H1 (cell line): Measurements from ENCODE around the gene CHMP4B. TPM values are rescaled to one million over a fixed set of nuclear protein-coding genes. Genes with fewer than 3 reads are reported as not detected.

Experiments
- CTCF ChIA-PET: fragments of 300-600 bp; sonication (Branson Sonifier 250); formaldehyde crosslinking; loops from one replicate; lab custom pipeline; 2021; ENCODE audit not compliant: partially characterized antibody; lab: Charles Lee
- POLR2A ChIA-PET: fragments of 300-600 bp; sonication (Branson Sonifier 250); formaldehyde crosslinking; loops from one replicate; lab custom pipeline; 2021; ENCODE audit warnings: inconsistent platforms; ENCODE audit not compliant: partially characterized antibody; lab: Charles Lee
- DNase-seq, 2 experiments: peaks; one replicate each; pipeline versions ENCODE4 v3.0.0 to v3.0.0-alpha.2; 2010 to 2022; ENCODE audit warnings: low spot score in 2 of 2, low read depth in 1 of 2, mixed read lengths in 1 of 2
- FAIRE-seq: peaks from 2 replicates; lab custom pipeline; 2011; peaks lifted over from hg19 to GRCh38; lab: Jason Lieb, UNC
- H2AFZ ChIP-seq: 2 replicates; pipeline ENCODE4 v1.8.1; 2012; ENCODE audit warnings: low read length, inconsistent platforms
- H2AK5ac ChIP-seq: 2 replicates; pipeline ENCODE4 v1.6.1; 2013; ENCODE audit warnings: low read depth, low read length
- H2BK120ac ChIP-seq: replicated peaks from 2 replicates; pipeline ENCODE3; 2013; ENCODE audit warnings: low read depth, low read length, inconsistent platforms
- H2BK12ac ChIP-seq: 2 replicates; pipeline ENCODE4 v1.6.1; 2013; ENCODE audit warnings: low read depth, low read length
- H2BK15ac ChIP-seq: 2 replicates; pipeline ENCODE4 v1.6.1; 2013; ENCODE audit warnings: low read length
- H2BK20ac ChIP-seq: 2 replicates; pipeline ENCODE4 v1.6.1; 2013; ENCODE audit warnings: low read length
- H2BK5ac ChIP-seq: 2 replicates; pipeline ENCODE4 v1.6.1; 2013; ENCODE audit warnings: low read depth, low read length
- H3K14ac ChIP-seq: 2 replicates; pipeline ENCODE4 v1.6.1; 2013; ENCODE audit warnings: inconsistent platforms; ENCODE audit not compliant: insufficient read length
- H3K18ac ChIP-seq: 2 replicates; pipeline ENCODE4 v1.6.1; 2013; ENCODE audit warnings: low read length; ENCODE audit errors: extremely low read depth
- H3K23ac ChIP-seq: 2 replicates; pipeline ENCODE4 v1.6.1; 2013; ENCODE audit warnings: inconsistent platforms; ENCODE audit not compliant: insufficient read length
- H3K23me2 ChIP-seq: 2 replicates; pipeline ENCODE4 v1.6.1; 2013; ENCODE audit warnings: low read depth, low read length
- H3K27ac ChIP-seq: 2 replicates; pipeline ENCODE4 v1.6.1; 2011; ENCODE audit warnings: low read depth, low read length, inconsistent platforms
- H3K27me3 ChIP-seq, 4 experiments: replicated peaks in 1 of 4; 1 replicate in 1 of 4; 2 replicates in 3 of 4; pipeline versions ENCODE4 v1.6.1 to v1.8.1; 2011 to 2013; ENCODE audit warnings: low read length in 3 of 4, mild to moderate bottlenecking in 3 of 4, inconsistent platforms in 2 of 4, mixed read lengths in 2 of 4, moderate library complexity in 1 of 4; ENCODE audit not compliant: control insufficient read depth in 3 of 4, insufficient read depth in 3 of 4; ENCODE audit errors: extremely low read depth in 1 of 4
- H3K36me3 ChIP-seq, 4 experiments: 2 replicates each; pipeline versions ENCODE4 v1.6.1 to v1.8.1; 2011 to 2013; ENCODE audit warnings: mild to moderate bottlenecking in 4 of 4, low read length in 3 of 4, moderate library complexity in 2 of 4, control low read depth in 1 of 4, inconsistent platforms in 1 of 4; ENCODE audit not compliant: insufficient read depth in 4 of 4, control insufficient read depth in 2 of 4
- H3K4ac ChIP-seq: replicated peaks from 2 replicates; pipeline ENCODE3; 2013; ENCODE audit warnings: low read length, low read depth, mixed read lengths, inconsistent platforms; ENCODE audit not compliant: insufficient read length
- H3K4me1 ChIP-seq, 4 experiments: replicated peaks in 1 of 4; 1 replicate in 1 of 4; 2 replicates in 3 of 4; pipeline versions ENCODE4 v1.6.1 to v1.8.1; 2011 to 2013; ENCODE audit warnings: low read length in 3 of 4, inconsistent platforms in 2 of 4, mixed read lengths in 1 of 4; ENCODE audit not compliant: insufficient read depth in 4 of 4, control insufficient read depth in 3 of 4
- H3K4me2 ChIP-seq, 2 experiments: 2 replicates each; pipeline versions ENCODE4 v1.6.1 to v1.8.1; 2011 to 2013; ENCODE audit warnings: low read depth in 2 of 2, low read length in 2 of 2, control low read depth in 1 of 2, inconsistent platforms in 1 of 2, mild to moderate bottlenecking in 1 of 2; ENCODE audit not compliant: insufficient read depth in 1 of 2
- H3K4me3 ChIP-seq, 4 experiments: fragments of 200-600, 300-600 bp in 1 of 4; sonication (generic), shearing (Covaris generic), sonication (Bioruptor Twin) in 1 of 4; 2 replicates each; pipeline versions ENCODE4 v1.5.1 to v1.8.1; 2011 to 2016; ENCODE audit warnings: low read length in 4 of 4, low read depth in 3 of 4, control low read depth in 2 of 4, inconsistent platforms in 2 of 4, mild to moderate bottlenecking in 2 of 4, mixed read lengths in 1 of 4, moderate library complexity in 1 of 4; ENCODE audit not compliant: insufficient read depth in 2 of 4; ENCODE audit errors: extremely low read depth in 1 of 4
- H3K56ac ChIP-seq: replicated peaks from 2 replicates; pipeline ENCODE3; 2013; ENCODE audit warnings: low read depth, mild to moderate bottlenecking, mixed read lengths, low read length, inconsistent platforms; ENCODE audit not compliant: insufficient read length
- H3K79me1 ChIP-seq: 2 replicates; pipeline ENCODE4 v1.6.1; 2013; ENCODE audit warnings: low read depth, low read length, control low read depth
- H3K79me2 ChIP-seq, 2 experiments: 2 replicates each; pipeline versions ENCODE4 v1.6.1 to v1.8.1; 2012 to 2013; ENCODE audit warnings: low read length in 2 of 2, mild to moderate bottlenecking in 2 of 2, inconsistent platforms in 1 of 2; ENCODE audit not compliant: insufficient read depth in 2 of 2, control insufficient read depth in 1 of 2
- H3K9ac ChIP-seq, 4 experiments: replicated peaks in 1 of 4; 1 replicate in 1 of 4; 2 replicates in 3 of 4; pipeline versions ENCODE4 v1.6.1 to v1.8.1; 2011 to 2013; ENCODE audit warnings: low read depth in 3 of 4, low read length in 3 of 4, control low read depth in 2 of 4, mild to moderate bottlenecking in 2 of 4, moderate library complexity in 2 of 4, inconsistent platforms in 1 of 4; ENCODE audit errors: extremely low read depth in 1 of 4
- H3K9me3 ChIP-seq, 2 experiments: 2 replicates each; pipeline versions ENCODE4 v1.6.1 to v1.8.1; 2012 to 2013; ENCODE audit warnings: mild to moderate bottlenecking in 2 of 2, moderate library complexity in 2 of 2, control low read depth in 1 of 2, inconsistent platforms in 1 of 2, low read depth in 1 of 2, low read length in 1 of 2, mixed read lengths in 1 of 2; ENCODE audit not compliant: insufficient read depth in 2 of 2
- H4K20me1 ChIP-seq, 2 experiments: replicated peaks in 1 of 2; 2 replicates each; pipeline versions ENCODE3 to v1.8.1; 2011 to 2013; ENCODE audit warnings: inconsistent platforms in 2 of 2, low read length in 2 of 2, mild to moderate bottlenecking in 1 of 2; ENCODE audit not compliant: insufficient read depth in 2 of 2, control insufficient read depth in 1 of 2
- H4K5ac ChIP-seq: 2 replicates; pipeline ENCODE4 v1.6.1; 2013; ENCODE audit warnings: low read length, low read depth, mixed read lengths, inconsistent platforms; ENCODE audit not compliant: insufficient read length
- H4K8ac ChIP-seq: 2 replicates; pipeline ENCODE4 v1.8.0; 2013; ENCODE audit warnings: mild to moderate bottlenecking, moderate library complexity, low read length, inconsistent platforms; ENCODE audit not compliant: insufficient read depth; ENCODE audit errors: extremely low read depth
- H4K91ac ChIP-seq: replicated peaks from 2 replicates; pipeline ENCODE3; 2013; ENCODE audit warnings: low read length, mixed read lengths, inconsistent platforms; ENCODE audit not compliant: insufficient read length
- BACH1 ChIP-seq: IDR thresholded peaks from 2 replicates; pipeline ENCODE4 v1.6.1; 2012; ENCODE audit warnings: low read length, improper control_type of control experiment
- CEBPB ChIP-seq: IDR thresholded peaks from 2 replicates; pipeline ENCODE4 v1.6.1; 2012; ENCODE audit warnings: low read depth, low read length
- E2F6 ChIP-seq: IDR thresholded peaks from 2 replicates; pipeline ENCODE4 v1.6.1; 2012; ENCODE audit warnings: inconsistent platforms
- GABPA ChIP-seq: IDR thresholded peaks from 2 replicates; pipeline ENCODE4 v1.6.1; 2011; ENCODE audit warnings: mild to moderate bottlenecking, low read length, moderate library complexity, borderline replicate concordance; ENCODE audit not compliant: insufficient read depth
- JUND ChIP-seq: IDR thresholded peaks from 2 replicates; pipeline ENCODE4 v1.6.1; 2011; ENCODE audit warnings: mild to moderate bottlenecking, improper control_type of control experiment, low read length
- MAX ChIP-seq: IDR thresholded peaks from 2 replicates; pipeline ENCODE4 v1.6.1; 2012; ENCODE audit warnings: inconsistent platforms
- SIN3A ChIP-seq, 2 experiments: IDR thresholded peaks in 1 of 2; conservative IDR thresholded peaks in 1 of 2; 2 replicates each; pipeline ENCODE4 v1.6.1; 2011 to 2012; ENCODE audit warnings: low read length in 2 of 2, improper control_type of control experiment in 1 of 2, low read depth in 1 of 2, mild to moderate bottlenecking in 1 of 2
- SIRT6 ChIP-seq: IDR thresholded peaks from one replicate; pipeline ENCODE4 v1.7.1; 2012; ENCODE audit warnings: low read length, inconsistent platforms
- SRF ChIP-seq: IDR thresholded peaks from 2 replicates; pipeline ENCODE4 v1.6.1; 2011; ENCODE audit warnings: mild to moderate bottlenecking, low read depth, low read length, moderate library complexity
- TAF7 ChIP-seq: optimal IDR thresholded peaks from 2 replicates; pipeline ENCODE3; 2011; ENCODE audit warnings: low read depth, mild to moderate bottlenecking, inconsistent platforms, low read length, moderate library complexity, borderline replicate concordance
- WGBS, 2 experiments: shearing (Covaris generic) in 1 of 2; methylation state at CpG; one replicate each; pipeline versions ENCODE4 v1.1.6 to v1.1.7; 2013 to 2015; ENCODE audit warnings: low lambda C conversion rate in 2 of 2, mixed read lengths in 2 of 2, inconsistent platforms in 1 of 2, low coverage in 1 of 2, missing lambda C conversion rate in 1 of 2; ENCODE audit not compliant: insufficient replicate concordance in 2 of 2, insufficient coverage in 1 of 2, insufficient read length in 1 of 2; ENCODE audit errors: extremely low coverage in 1 of 2, missing lambda C conversion rate in 1 of 2; 5-methylcytosine and 5-hydroxymethylcytosine counted together
- polyA plus RNA-seq, 7 experiments: library from polyadenylated mRNA; depleted of rRNA in 3 of 7; stranded (reverse) in 5 of 7; unstranded in 2 of 7; fragments of >200 nt in 5 of 7; fragments of 200-250 nt in 2 of 7; gene quantifications; 1 replicate in 5 of 7; 2 replicates in 1 of 7; 4 replicates in 1 of 7; pipeline versions ENCODE4 v1.2.1 to v1.2.3, GENCODE V29; 2011 to 2013; ENCODE audit warnings: missing spikeins in 2 of 7, mixed read lengths in 2 of 7
- total RNA-seq: library from RNA; stranded (reverse); fragmentation: NEBNext Ultra II Directional; extraction: Animal tissue kit (Norgen Biotek cat#: 25700); gene quantifications from 2 replicates; pipeline ENCODE4 v1.2.1, GENCODE V29; 2021

Gene CHMP4B
- total and polyA plus RNA-seq, 2 of the 8 experiments (the other 6 are each of a cell fraction or from before 2014, with no cell fraction given), result 38.6 to 66.3 TPM

- Histone ChIP-seq H3K9ac (no peak overlapping the region), H3K79me2 (no peaks in the 10 kb centered on the region), H3K4me2 (no peak overlapping the region)
Observed at GRCh38 chr20:33803921-33804337, 7.2 kb upstream of the CHMP4B start.

More at GRCh38 chr20:33803921-33804337, 7.2 kb upstream of the CHMP4B start:
- no peak overlapping the region for H3K27ac ChIP-seq
- no peaks in the 10 kb centered on the region for H3K9me3 ChIP-seq
- POLR2A ChIA-PET, result no interaction called here
- no peak overlapping the region for H2BK20ac ChIP-seq
- H3K14ac ChIP-seq, result no peak overlapping the region
- H3K36me3 ChIP-seq, result no peaks in the 10 kb centered on the region
- no peaks in the 10 kb centered on the region for H3K23me2 ChIP-seq
- peaks cover 0 to 3% (median 0%) of the 10 kb centered on the region in 4 experiments; a peak in 1 of 7 replicates for H3K27me3 ChIP-seq
- H3K18ac ChIP-seq, result no peak overlapping the region
- no peak overlapping the region for H3K56ac ChIP-seq
- no peak overlapping the region for H2AFZ ChIP-seq
- no peak overlapping the region for H4K5ac ChIP-seq
- no peak for FAIRE-seq
- no peaks in the 10 kb centered on the region for H4K20me1 ChIP-seq
- H2BK12ac ChIP-seq, result no peak overlapping the region
- no peaks in the 10 kb centered on the region for H3K4me1 ChIP-seq
- H3K4ac ChIP-seq, result no peak overlapping the region
- H2BK15ac ChIP-seq, result no peak overlapping the region
- CTCF ChIA-PET, result interaction anchor here (1.6 to 4.2 kb wide), 2 partner anchors 12 to 59 kb away, joined by 7 to 25 read pairs; no protein-coding TSS in a partner anchor
- no peak overlapping the region for H2BK5ac ChIP-seq
- H3K4me3 ChIP-seq, result no peak overlapping the region
- H3K23ac ChIP-seq, result no peak overlapping the region
- H3K79me1 ChIP-seq, result no peaks in the 10 kb centered on the region
- TF ChIP-seq SRF, result no peak
- TF ChIP-seq BACH1, result no peak
- no peak for TF ChIP-seq SIN3A (conservative IDR thresholded peaks at IDR 0.05 in 1 of 2, IDR thresholded peaks at IDR 0.05 in 1 of 2; ENCODE audit: low read depth in 1 of 2, low read length in 2 of 2)
- TF ChIP-seq TAF7, result no peak
- TF ChIP-seq CEBPB, result no peak
- TF ChIP-seq GABPA, result no peak
- TF ChIP-seq JUND, result no peak
- TF ChIP-seq MAX, result no peak
- no peak for TF ChIP-seq SIRT6
- no peak for TF ChIP-seq E2F6
- H4K91ac ChIP-seq, result no peak overlapping the region
- no peak overlapping the region for H2BK120ac ChIP-seq
- no peak for DNase-seq
- H2AK5ac ChIP-seq, result no peak overlapping the region
- 75% methylated on average over 2 of the region's 2 CpGs; no CpG with 5 or more reads in 1 of the 2 experiments for WGBS, 2 experiments
- H4K8ac ChIP-seq, result no peak overlapping the region
